SU-DHL-6 (cell line): ENCODE results near the gene UBE2Q1.

Experiments
- H2AFZ ChIP-seq: fragments of 200-600 bp; sonication (generic); 2 replicates; pipeline ENCODE4 v1.6.1; 2014; ENCODE audit warnings: low read depth, mild to moderate bottlenecking, moderate library complexity, mixed read lengths, antibody characterized with exemption, low read length; ENCODE audit not compliant: severe bottlenecking
- H3F3A ChIP-seq: fragments of 200-600 bp; shearing (Covaris generic); 2 replicates; pipeline ENCODE4 v1.6.0; 2016; ENCODE audit warnings: antibody characterized with exemption, mild to moderate bottlenecking; ENCODE audit not compliant: insufficient read depth
- H3K27ac ChIP-seq: fragments of 200-600 bp; sonication (generic); 2 replicates; pipeline ENCODE4 v1.5.1; 2016; ENCODE audit warnings: low read depth, mild to moderate bottlenecking, low read length, moderate library complexity, mixed read lengths
- H3K27me3 ChIP-seq: fragments of 200-600 bp; sonication (generic), shearing (Covaris generic); 2 replicates; pipeline ENCODE4 v1.6.0; 2014; ENCODE audit warnings: mild to moderate bottlenecking, low read length
- H3K36me3 ChIP-seq: fragments of 200-600 bp; sonication (generic); 2 replicates; pipeline ENCODE4 v1.6.1; 2014; ENCODE audit warnings: mild to moderate bottlenecking, low read length, mixed read lengths
- H3K4me2 ChIP-seq: fragments of 300-600, 200-600 bp; shearing (Covaris generic), sonication (generic); 2 replicates; pipeline ENCODE4 v1.6.0; 2014; ENCODE audit warnings: low read length, low read depth, mild to moderate bottlenecking; ENCODE audit not compliant: poor library complexity, severe bottlenecking
- H3K4me3 ChIP-seq: fragments of 200-600 bp; sonication (generic); 2 replicates; pipeline ENCODE4 v1.5.1; 2014; ENCODE audit warnings: antibody characterized with exemption, low read length, mild to moderate bottlenecking, mixed read lengths; ENCODE audit not compliant: insufficient read depth, poor library complexity, severe bottlenecking
- H3K79me2 ChIP-seq: fragments of 200-600 bp; sonication (generic); 2 replicates; pipeline ENCODE4 v1.6.1; 2014; ENCODE audit warnings: mild to moderate bottlenecking, low read length, moderate library complexity; ENCODE audit not compliant: insufficient read depth
- H3K9ac ChIP-seq: fragments of 200-600 bp; sonication (generic); 2 replicates; pipeline ENCODE4 v1.7.0; 2014; ENCODE audit warnings: mild to moderate bottlenecking, low read length
- H3K9me2 ChIP-seq: fragments of 200-600 bp; sonication (generic); replicated peaks from 2 replicates; pipeline ENCODE4 v1.6.1; 2014; ENCODE audit warnings: low read length; ENCODE audit not compliant: insufficient read depth
- H3K9me3 ChIP-seq: fragments of 200-600 bp; sonication (generic); 2 replicates; pipeline ENCODE4 v1.6.1; 2014; ENCODE audit warnings: low read length, mixed read lengths; ENCODE audit not compliant: insufficient read depth
- H4K20me1 ChIP-seq: fragments of 200-600 bp; sonication (generic); 2 replicates; pipeline ENCODE4 v1.6.1; 2014; ENCODE audit warnings: low read depth, mild to moderate bottlenecking, antibody characterized with exemption, low read length, moderate library complexity, mixed read lengths
- CTCF ChIP-seq: fragments of 200-600 bp; sonication (generic); IDR thresholded peaks from one replicate; pipeline ENCODE4 v1.5.1; 2017; ENCODE audit warnings: antibody characterized with exemption, mild to moderate bottlenecking, low read length, moderate library complexity; ENCODE audit not compliant: insufficient read depth, poor library complexity, severe bottlenecking
- EZH2phosphoT487 ChIP-seq: fragments of 200-600 bp; sonication (generic), shearing (Covaris generic); conservative IDR thresholded peaks from 2 replicates; pipeline ENCODE4 v1.6.1; 2018; ENCODE audit warnings: mild to moderate bottlenecking, antibody characterized with exemption, low read length, moderate library complexity, mixed read lengths

Gene UBE2Q1

GRCh38 chr1:154553056-154554030 is 5.1 kb downstream of the UBE2Q1 start:
- no peak overlapping the region for H3K4me3 ChIP-seq
- no peak overlapping the region for H3K9ac ChIP-seq
- peaks cover 3% of the 10 kb centered on the region; the same call in 1 of the 2 replicates for H4K20me1 ChIP-seq
- no peak overlapping the region for H3K4me2 ChIP-seq
- H3K36me3 ChIP-seq = peaks cover 27% of the 10 kb centered on the region
- H3K27ac ChIP-seq = no peak overlapping the region
- peaks cover 25% of the 10 kb centered on the region for H3K79me2 ChIP-seq
- no peak overlapping the region for H2AFZ ChIP-seq
- no peak for TF ChIP-seq EZH2phosphoT487
- no peak for TF ChIP-seq CTCF
- H3F3A ChIP-seq = peaks cover 1% of the 10 kb centered on the region; the same call in 1 of the 2 replicates
- H3K9me3 ChIP-seq = no peaks in the 10 kb centered on the region
- H3K9me2 ChIP-seq = no peaks in the 10 kb centered on the region
- H3K27me3 ChIP-seq = no peaks in the 10 kb centered on the region

- peaks cover 27% of the 10 kb centered on the region for H3K36me3 ChIP-seq
Observed at GRCh38 chr1:154552036-154552435, 6.4 kb downstream of the UBE2Q1 start.

GRCh38 chr1:154551474-154551873 is 7.0 kb downstream of the UBE2Q1 start:
- Histone ChIP-seq H3K4me2 (no peak overlapping the region), H3K27ac (no peak overlapping the region)

More at GRCh38 chr1:154552036-154552435, 6.4 kb downstream of the UBE2Q1 start:
- no peak overlapping the region for H3K9ac ChIP-seq
- no peak overlapping the region for H3K4me3 ChIP-seq
- peaks cover 8% of the 10 kb centered on the region for H3F3A ChIP-seq
- no peaks in the 10 kb centered on the region for H3K27me3 ChIP-seq
- H3K4me2 ChIP-seq = no peak overlapping the region
- no peaks in the 10 kb centered on the region for H3K9me2 ChIP-seq
- peaks cover 3% of the 10 kb centered on the region; the same call in 1 of the 2 replicates for H4K20me1 ChIP-seq
- H2AFZ ChIP-seq = no peak overlapping the region
- H3K79me2 ChIP-seq = peaks cover 14% of the 10 kb centered on the region
- no peak overlapping the region for H3K27ac ChIP-seq
- TF ChIP-seq CTCF = no peak
- TF ChIP-seq EZH2phosphoT487 = no peak
- no peaks in the 10 kb centered on the region for H3K9me3 ChIP-seq

More at GRCh38 chr1:154551474-154551873, 7.0 kb downstream of the UBE2Q1 start:
- no peak overlapping the region for H3K9ac ChIP-seq
- H3F3A ChIP-seq = peaks cover 8% of the 10 kb centered on the region
- peaks cover 27% of the 10 kb centered on the region for H3K36me3 ChIP-seq
- H2AFZ ChIP-seq = no peak overlapping the region
- peaks cover 8% of the 10 kb centered on the region for H3K79me2 ChIP-seq
- TF ChIP-seq EZH2phosphoT487 (no peak), CTCF (no peak)
- no peaks in the 10 kb centered on the region for H3K27me3 ChIP-seq
- no peaks in the 10 kb centered on the region for H3K9me2 ChIP-seq
- H4K20me1 ChIP-seq = peaks cover 3% of the 10 kb centered on the region; the same call in 1 of the 2 replicates
- no peaks in the 10 kb centered on the region for H3K9me3 ChIP-seq
- no peak overlapping the region for H3K4me3 ChIP-seq
